Lung (tissue), 12 donors: ENCODE measurements around the gene PROX2. TPM values are rescaled to one million over a fixed set of nuclear protein-coding genes. Genes with fewer than 3 reads are reported as not detected.

Source experiments
- ATAC-seq: fragments of 200-7000 bp; cut with Tn5 transposase; one replicate; pipeline ENCODE4 v1.9.1; 2020; ENCODE audit warnings: moderate number of reproducible peaks; ENCODE audit not compliant: insufficient read depth, low FRiP score
- DNase-seq, 3 donors: peaks; one replicate each; pipeline ENCODE4 v3.0.0-alpha.2; 2013 to 2017
- H3K27ac ChIP-seq, 2 donors: one replicate each; pipeline ENCODE4 v1.5.1; 2013; ENCODE audit warnings: mild to moderate bottlenecking in 2 of 2, moderate library complexity in 2 of 2, control low read depth in 1 of 2, inconsistent platforms in 1 of 2, low read depth in 1 of 2, low read length in 1 of 2
- H3K27me3 ChIP-seq, 3 donors: one replicate each; pipeline ENCODE4 v1.5.1; 2013; ENCODE audit warnings: low read length in 2 of 3; ENCODE audit not compliant: control insufficient read depth in 3 of 3, insufficient read depth in 3 of 3
- H3K36me3 ChIP-seq, 4 donors: one replicate each; pipeline ENCODE4 v1.5.1; 2013; ENCODE audit warnings: low read length in 4 of 4, mild to moderate bottlenecking in 1 of 4, moderate library complexity in 1 of 4; ENCODE audit not compliant: control insufficient read depth in 4 of 4, insufficient read depth in 4 of 4
- H3K4me1 ChIP-seq, 5 donors: one replicate each; pipeline ENCODE4 v1.5.1; 2013; ENCODE audit warnings: low read length in 5 of 5, mild to moderate bottlenecking in 2 of 5, moderate library complexity in 1 of 5; ENCODE audit not compliant: control insufficient read depth in 5 of 5, insufficient read depth in 5 of 5
- H3K4me3 ChIP-seq: one replicate; pipeline ENCODE4 v1.5.1; 2013; ENCODE audit warnings: mild to moderate bottlenecking, control low read depth, moderate library complexity
- H3K9ac ChIP-seq, 2 donors: one replicate each; pipeline ENCODE4 v1.5.1; 2013; ENCODE audit warnings: low read length in 2 of 2, control low read depth in 1 of 2; ENCODE audit not compliant: insufficient read depth in 1 of 2
- H3K9me3 ChIP-seq, 4 donors: one replicate each; pipeline ENCODE4 v1.5.1; 2013; ENCODE audit warnings: low read length in 3 of 4, mild to moderate bottlenecking in 1 of 4, moderate library complexity in 1 of 4; ENCODE audit not compliant: control insufficient read depth in 4 of 4, insufficient read depth in 3 of 4
- CTCF ChIP-seq: IDR thresholded peaks from 2 replicates; pipeline ENCODE4 v1.5.1; 2012; ENCODE audit warnings: mild to moderate bottlenecking; ENCODE audit errors: control extremely low read depth, extremely low read depth
- WGBS, 2 donors: extraction: QIAGEN DNeasy Blood & Tissue Kit; methylation state at CpG; one replicate each; pipeline ENCODE4 v1.1.7; 2013; 5-methylcytosine and 5-hydroxymethylcytosine counted together
- polyA plus RNA-seq, 2 donors: library from polyadenylated mRNA; stranded (reverse); fragments of 200-250 nt; gene quantifications; one replicate each; pipeline ENCODE4 v1.2.1, GENCODE V29; 2013
- total RNA-seq, 2 donors: library from RNA; depleted of rRNA in 1 of 2; stranded (reverse); fragments of >200 nt in 1 of 2; gene quantifications; one replicate each; pipeline ENCODE4 v1.2.1, GENCODE V29; 2014 to 2021
- donor health status: control.
- donor health status: control.
- donor health status: Bipolar disorder and iron deficiency.
- donor health status: healthy.
- donor health status: DM: yes; HTN: yes; CAD: no.

PROX2 gene
- total and polyA plus RNA-seq, 4 donors = 0.01 to 0.09 TPM; not detected in 2

DNA sequence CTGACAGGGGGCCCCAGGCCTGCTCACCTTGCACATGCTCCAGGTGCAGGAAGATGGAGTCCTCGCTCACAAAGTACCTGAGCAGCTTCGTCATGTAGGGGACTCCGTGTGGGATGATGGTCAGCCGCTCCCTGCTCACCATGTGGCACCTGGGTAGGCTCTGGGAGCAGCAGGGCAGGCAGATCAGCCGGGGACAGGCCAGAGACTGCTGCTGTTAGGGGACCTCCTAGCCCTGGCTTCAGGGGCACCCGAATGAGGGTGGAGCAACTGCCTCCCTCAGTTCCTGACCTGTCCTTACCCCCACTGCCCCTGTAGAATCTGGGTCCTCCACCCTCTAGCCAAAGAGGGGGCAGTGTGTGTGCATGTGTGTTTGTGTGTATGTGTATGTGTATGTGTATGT lies 35.3 kb upstream of the PROX2 start:
- no peak overlapping the region for H3K9ac ChIP-seq
- peaks cover 0 to 21% (median 7%) of the 10 kb centered on the region in 5 donors for H3K4me1 ChIP-seq
- no peak overlapping the region for H3K4me3 ChIP-seq
- WGBS, 2 donors = 93 to 94% methylated on average over 6 of the region's 6 CpGs
- no peaks in the 10 kb centered on the region for H3K27me3 ChIP-seq
- H3K9me3 ChIP-seq = no peaks in the 10 kb centered on the region
- peaks cover 0 to 5% (median 1%) of the 10 kb centered on the region in 4 donors for H3K36me3 ChIP-seq
- ATAC-seq = no peak
- no peak for TF ChIP-seq CTCF
- DNase-seq = no peak
- H3K27ac ChIP-seq = no peak overlapping the region

- no peak overlapping the region for H3K9ac ChIP-seq
- H3K27me3 ChIP-seq = no peaks in the 10 kb centered on the region
- DNase-seq (no peak), ATAC-seq (no peak)
- H3K36me3 ChIP-seq = peaks cover 0 to 5% (median 1%) of the 10 kb centered on the region in 4 donors
- peaks cover 0 to 18% (median 7%) of the 10 kb centered on the region in 5 donors for H3K4me1 ChIP-seq
- no peak overlapping the region for H3K27ac ChIP-seq
- no peaks in the 10 kb centered on the region for H3K9me3 ChIP-seq
- WGBS, 2 donors = 71 to 75% methylated on average over 7 to 10 of the region's 10 CpGs
- TF ChIP-seq CTCF = no peak
- H3K4me3 ChIP-seq = no peak overlapping the region
These were observed 34.6 kb upstream of the PROX2 start for GRCh38 chr14:74910556-74910955.

GRCh38 chr14:74909911-74910310 lies 34.0 kb upstream of the PROX2 start:
- TF ChIP-seq CTCF = no peak
- Histone ChIP-seq H3K36me3 (peaks cover 0 to 10% (median 1%) of the 10 kb centered on the region in 4 donors), H3K4me1 (peaks cover 0 to 18% (median 7%) of the 10 kb centered on the region in 5 donors), H3K9ac (no peak overlapping the region), H3K4me3 (no peak overlapping the region), H3K9me3 (no peaks in the 10 kb centered on the region), H3K27ac (no peak overlapping the region), H3K27me3 (no peaks in the 10 kb centered on the region)
- 92 to 97% methylated on average over 9 to 10 of the region's 10 CpGs for whole genome bisulfite sequencing, 2 donors
- no peak for ATAC-seq
- no peak for DNase-seq

DNA sequence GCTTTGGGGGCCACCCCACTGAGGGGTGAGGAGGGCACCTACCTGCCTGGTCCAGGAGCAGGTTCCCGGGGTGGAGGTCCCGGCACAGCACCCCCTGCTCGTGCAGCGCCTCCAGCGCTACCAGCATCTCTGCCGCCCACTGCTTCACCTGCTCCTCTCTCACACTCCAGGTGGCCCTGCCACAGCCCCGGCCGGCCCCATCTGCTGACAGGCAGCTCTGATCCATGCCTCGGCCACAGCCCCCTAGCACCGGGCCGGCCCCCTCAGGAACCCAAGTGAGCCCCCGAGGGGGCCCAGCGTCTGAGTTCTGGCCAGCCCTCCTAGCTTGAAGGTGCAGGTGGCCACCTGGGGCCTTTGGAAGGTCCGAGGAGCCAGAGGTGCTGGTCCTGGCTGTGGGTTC lies 33.6 kb upstream of the PROX2 start:
- TF ChIP-seq CTCF = no peak
- Histone ChIP-seq H3K36me3 (peaks cover 0 to 10% (median 1%) of the 10 kb centered on the region in 4 donors), H3K27ac (no peak overlapping the region), H3K9ac (no peak overlapping the region), H3K4me1 (peaks cover 0 to 18% (median 7%) of the 10 kb centered on the region in 5 donors), H3K4me3 (no peak overlapping the region), H3K27me3 (no peaks in the 10 kb centered on the region), H3K9me3 (no peaks in the 10 kb centered on the region)
- DNase-seq (no peak), ATAC-seq (no peak)
- WGBS, 2 donors = 90 to 95% methylated on average over 14 of the region's 14 CpGs
